ENCODE data around the gene KRT7. TPM values are rescaled to one million over a fixed set of nuclear protein-coding genes. Genes with fewer than 3 reads are reported as not detected.

KRT7 gene
- polyA plus RNA-seq, 1 of the 3 experiments (the other 2 are of a cell fraction) = 5.4 TPM

- H3K27me3 ChIP-seq (ENCODE audit: insufficient read depth) = no peaks in the 10 kb centered on the region
- H3K79me2 ChIP-seq (ENCODE audit: insufficient read depth) = no peaks in the 10 kb centered on the region
- peak; percentile 74 for DNase-seq
- H2AFZ ChIP-seq (ENCODE audit: low read depth) = no peak overlapping the region
- ChIA-PET CTCF (interaction anchor here (0.6 to 4.8 kb wide), 13 partner anchors 22 to 664 kb away, joined by 3 to 51 read pairs (median 5); no protein-coding TSS in a partner anchor), POLR2A (interaction anchor here (0.8 to 1.4 kb wide), 6 partner anchors 8 to 51 kb away, joined by 3 to 6 read pairs (median 4); no protein-coding TSS in a partner anchor)
- peak overlapping the region; percentile 6 to 68; a peak in 3 of 4 replicates for H3K27ac ChIP-seq (ENCODE audit: low read depth in 2 of 2, low read length in 1 of 2)
- no peaks in the 10 kb centered on the region for H3K36me3 ChIP-seq (replicated peaks in 1 of 2; ENCODE audit: control insufficient read depth in 1 of 2, insufficient read depth in 2 of 2, low read length in 1 of 2)
- H4K20me1 ChIP-seq (ENCODE audit: insufficient read depth) = no peaks in the 10 kb centered on the region
- no peaks in the 10 kb centered on the region for H3K9me3 ChIP-seq
- WGBS (ENCODE audit: low lambda C conversion rate) = 7% methylated on average over 3 of the region's 7 CpGs
- peak overlapping the region; percentile 37; the same call in 1 of the 2 replicates for H3K4me2 ChIP-seq
- no peaks in the 10 kb centered on the region for H3K9me2 ChIP-seq
- H3F3A ChIP-seq (replicated peaks; ENCODE audit: insufficient read depth) = peaks cover 4% of the 10 kb centered on the region
- H3K9ac ChIP-seq = no peak overlapping the region
- no peak for TF ChIP-seq GABPA (IDR thresholded peaks at IDR 0.05; ENCODE audit: low read depth)
- TF ChIP-seq GATA2 (CRISPR knock-in tag; IDR thresholded peaks at IDR 0.05) = peak; percentile 98
- peak; percentile 37; the same call in 1 of the 2 replicates for TF ChIP-seq NFIC (IDR thresholded peaks at IDR 0.05; ENCODE audit: borderline replicate concordance)
- TF ChIP-seq MXI1 (IDR thresholded peaks at IDR 0.05; ENCODE audit: low read depth, low read length) = no peak; the same call in 1 of the 2 replicates
- peak; percentile 44 for TF ChIP-seq TEAD4 (IDR thresholded peaks at IDR 0.05; ENCODE audit: borderline replicate concordance, insufficient read depth)
- peak; percentile 91 for TF ChIP-seq FOSL2 (IDR thresholded peaks at IDR 0.05; ENCODE audit: borderline replicate concordance, low read depth)
- peak; percentile 55; the same call in 1 of the 2 replicates for TF ChIP-seq POLR2AphosphoS5 (IDR thresholded peaks at IDR 0.05; ENCODE audit: low read depth, low read length)
- peak; percentile 98; the same call in 1 of the 2 replicates for TF ChIP-seq RXRA (IDR thresholded peaks at IDR 0.05; ENCODE audit: borderline replicate concordance, low read depth)
- no peak for TF ChIP-seq EZH2phosphoT487 (IDR thresholded peaks at IDR 0.05; ENCODE audit: borderline replicate concordance, low read depth)
- no peak for TF ChIP-seq CTCF (IDR thresholded peaks at IDR 0.05)
- TF ChIP-seq ELF1 (IDR thresholded peaks at IDR 0.05) = no peak
- TF ChIP-seq TCF12 (IDR thresholded peaks at IDR 0.05) = peak; percentile 94
- peak; percentile 94 for TF ChIP-seq FOXJ3 (CRISPR knock-in tag; IDR thresholded peaks at IDR 0.05)
- TF ChIP-seq RFX5 (IDR thresholded peaks at IDR 0.05; ENCODE audit: low read length) = no peak
- peak; percentile 4; the same call in 1 of the 2 replicates for TF ChIP-seq SMC3 (IDR thresholded peaks at IDR 0.05; ENCODE audit: low read depth, low read length)
- no peak; the same call in 1 of the 2 replicates for TF ChIP-seq MEF2A (IDR thresholded peaks at IDR 0.05; ENCODE audit: borderline replicate concordance, low read depth)
- peak; percentile 84 to 94 for TF ChIP-seq EP300 (IDR thresholded peaks at IDR 0.05; ENCODE audit: borderline replicate concordance in 1 of 2, low read depth in 1 of 2, low read length in 1 of 2)
- peak; percentile 77 for TF ChIP-seq MAX (IDR thresholded peaks at IDR 0.05; ENCODE audit: low read depth)
- TF ChIP-seq, protein P1, sequence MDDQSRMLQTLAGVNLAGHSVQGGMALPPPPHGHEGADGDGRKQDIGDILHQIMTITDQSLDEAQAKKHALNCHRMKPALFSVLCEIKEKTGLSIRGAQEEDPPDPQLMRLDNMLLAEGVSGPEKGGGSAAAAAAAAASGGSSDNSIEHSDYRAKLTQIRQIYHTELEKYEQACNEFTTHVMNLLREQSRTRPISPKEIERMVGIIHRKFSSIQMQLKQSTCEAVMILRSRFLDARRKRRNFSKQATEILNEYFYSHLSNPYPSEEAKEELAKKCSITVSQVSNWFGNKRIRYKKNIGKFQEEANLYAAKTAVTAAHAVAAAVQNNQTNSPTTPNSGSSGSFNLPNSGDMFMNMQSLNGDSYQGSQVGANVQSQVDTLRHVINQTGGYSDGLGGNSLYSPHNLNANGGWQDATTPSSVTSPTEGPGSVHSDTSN (IDR thresholded peaks at IDR 0.05) = peak; percentile 61; the same call in 1 of the 2 replicates
- TF ChIP-seq CHD2 (IDR thresholded peaks at IDR 0.05; ENCODE audit: low read length, partially characterized antibody) = peak; percentile 74
- TF ChIP-seq RCOR1 (IDR thresholded peaks at IDR 0.05; ENCODE audit: low read length) = peak; percentile 96
- peak; percentile 47; the same call in 1 of the 2 replicates for TF ChIP-seq SIN3A (IDR thresholded peaks at IDR 0.05; ENCODE audit: borderline replicate concordance, low read depth, low read length)
- peaks cover 15 to 56% of the 10 kb centered on the region in 2 experiments; a peak in 3 of 4 replicates for H3K4me1 ChIP-seq (ENCODE audit: control insufficient read depth in 1 of 2, insufficient read depth in 2 of 2, low read depth in 1 of 2, low read length in 1 of 2)
- H3K4me3 ChIP-seq (ENCODE audit: low read depth in 2 of 2, low read length in 1 of 2) = no peak overlapping the region
Observed at GRCh38 chr12:52215587-52216031, 17.4 kb upstream of the KRT7 start.

Measured in SK-N-SH (cell line).